ENCODE measurements around the gene FAM171A2. TPM values are rescaled to one million over a fixed set of nuclear protein-coding genes. Genes with fewer than 3 reads are reported as not detected.

The FAM171A2 gene
- polyA plus RNA-seq, 3 donors, result not detected

GRCh38 chr17:44380767-44381166 is 17.1 kb upstream of the FAM171A2 start:
- H3K4me1 ChIP-seq (ENCODE audit: control insufficient read depth in 1 of 2, insufficient read depth in 2 of 2, low read length in 2 of 2), result peaks cover 11 to 13% of the 10 kb centered on the region in 2 donors
- H3K27ac ChIP-seq (ENCODE audit: low read depth in 1 of 2, low read length in 2 of 2), result no peak overlapping the region
- no peaks in the 10 kb centered on the region for H3K79me2 ChIP-seq (ENCODE audit: insufficient read depth, low read length)
- peaks cover 1 to 22% of the 10 kb centered on the region in 2 donors for H3K27me3 ChIP-seq (ENCODE audit: control insufficient read depth in 2 of 2, insufficient read depth in 2 of 2, low read length in 2 of 2)
- H3K36me3 ChIP-seq (replicated peaks in 1 of 2; ENCODE audit: control insufficient read depth in 1 of 2, insufficient read depth in 2 of 2, low read length in 2 of 2), result no peaks in the 10 kb centered on the region
- no peak overlapping the region for H3K4me2 ChIP-seq (replicated peaks; ENCODE audit: extremely low read depth, low read length, poor library complexity, severe bottlenecking)
- Mint-ChIP-seq H3K4me3 (no peak overlapping the region), H3K9me3 (peaks cover 0 to 2% (median 0%) of the 10 kb centered on the region in 7 donors), H3K36me3 (no peaks in the 10 kb centered on the region), H3K27ac (peak overlapping the region in 1 of 7 donors; percentile 5), H3K4me1 (peaks cover 11% of the 10 kb centered on the region), H3K27me3 (ENCODE audit: low read depth in 3 of 3) (peaks cover 21 to 37% (median 28%) of the 10 kb centered on the region in 3 donors)
- H4K20me1 ChIP-seq (ENCODE audit: insufficient read depth, low read length), result no peaks in the 10 kb centered on the region
- no peak overlapping the region for H3K9ac ChIP-seq (ENCODE audit: insufficient read depth, low read length, poor library complexity, severe bottlenecking)
- no peak overlapping the region for H2AFZ ChIP-seq (ENCODE audit: insufficient read depth, low read depth, low read length, poor library complexity, severe bottlenecking)
- DNase-seq, result no peak
- intact Hi-C loops (cut with micrococcal nuclease), result no loop called here
- no peaks in the 10 kb centered on the region for H3K9me3 ChIP-seq (replicated peaks in 1 of 2; ENCODE audit: control insufficient read depth in 1 of 2, insufficient read depth in 1 of 2, low read length in 2 of 2)
- H3K4me3 ChIP-seq (replicated peaks in 1 of 3; ENCODE audit: low read depth in 2 of 3, low read length in 3 of 3), result no peak overlapping the region
- TF ChIP-seq, protein P1, sequence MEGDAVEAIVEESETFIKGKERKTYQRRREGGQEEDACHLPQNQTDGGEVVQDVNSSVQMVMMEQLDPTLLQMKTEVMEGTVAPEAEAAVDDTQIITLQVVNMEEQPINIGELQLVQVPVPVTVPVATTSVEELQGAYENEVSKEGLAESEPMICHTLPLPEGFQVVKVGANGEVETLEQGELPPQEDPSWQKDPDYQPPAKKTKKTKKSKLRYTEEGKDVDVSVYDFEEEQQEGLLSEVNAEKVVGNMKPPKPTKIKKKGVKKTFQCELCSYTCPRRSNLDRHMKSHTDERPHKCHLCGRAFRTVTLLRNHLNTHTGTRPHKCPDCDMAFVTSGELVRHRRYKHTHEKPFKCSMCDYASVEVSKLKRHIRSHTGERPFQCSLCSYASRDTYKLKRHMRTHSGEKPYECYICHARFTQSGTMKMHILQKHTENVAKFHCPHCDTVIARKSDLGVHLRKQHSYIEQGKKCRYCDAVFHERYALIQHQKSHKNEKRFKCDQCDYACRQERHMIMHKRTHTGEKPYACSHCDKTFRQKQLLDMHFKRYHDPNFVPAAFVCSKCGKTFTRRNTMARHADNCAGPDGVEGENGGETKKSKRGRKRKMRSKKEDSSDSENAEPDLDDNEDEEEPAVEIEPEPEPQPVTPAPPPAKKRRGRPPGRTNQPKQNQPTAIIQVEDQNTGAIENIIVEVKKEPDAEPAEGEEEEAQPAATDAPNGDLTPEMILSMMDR (IDR thresholded peaks at IDR 0.05), result no peak
- 93% methylated on average over 5 of the region's 9 CpGs for WGBS (ENCODE audit: insufficient coverage)

GRCh38 chr17:44379887-44380286 is 16.2 kb upstream of the FAM171A2 start:
- H3K27ac ChIP-seq (ENCODE audit: low read depth in 1 of 2, low read length in 2 of 2), result no peak overlapping the region

More at GRCh38 chr17:44379887-44380286, 16.2 kb upstream of the FAM171A2 start:
- peaks cover 4% of the 10 kb centered on the region for H3K4me1 Mint-ChIP-seq
- H3K27me3 ChIP-seq (ENCODE audit: control insufficient read depth in 2 of 2, insufficient read depth in 2 of 2, low read length in 2 of 2), result peaks cover 0 to 17% of the 10 kb centered on the region in 2 donors
- no peaks in the 10 kb centered on the region for H3K36me3 ChIP-seq (replicated peaks in 1 of 2; ENCODE audit: control insufficient read depth in 1 of 2, insufficient read depth in 2 of 2, low read length in 2 of 2)
- H3K27ac Mint-ChIP-seq, result no peak overlapping the region
- H3K9ac ChIP-seq (ENCODE audit: insufficient read depth, low read length, poor library complexity, severe bottlenecking), result no peak overlapping the region
- no peaks in the 10 kb centered on the region for H3K79me2 ChIP-seq (ENCODE audit: insufficient read depth, low read length)
- H3K9me3 ChIP-seq (replicated peaks in 1 of 2; ENCODE audit: control insufficient read depth in 1 of 2, insufficient read depth in 1 of 2, low read length in 2 of 2), result no peaks in the 10 kb centered on the region
- H3K36me3 Mint-ChIP-seq, result no peaks in the 10 kb centered on the region
- no peak for DNase-seq
- intact Hi-C loops (cut with micrococcal nuclease), result no loop called here
- TF ChIP-seq, protein P1 (IDR thresholded peaks at IDR 0.05), result no peak
- no peak overlapping the region for H3K4me2 ChIP-seq (replicated peaks; ENCODE audit: extremely low read depth, low read length, poor library complexity, severe bottlenecking)
- no peak overlapping the region for H3K4me3 ChIP-seq (replicated peaks in 1 of 3; ENCODE audit: low read depth in 2 of 3, low read length in 3 of 3)
- H2AFZ ChIP-seq (ENCODE audit: insufficient read depth, low read depth, low read length, poor library complexity, severe bottlenecking), result no peak overlapping the region
- WGBS (ENCODE audit: insufficient coverage), result 98% methylated on average over 9 of the region's 10 CpGs
- peaks cover 4 to 5% of the 10 kb centered on the region in 2 donors for H3K4me1 ChIP-seq (ENCODE audit: control insufficient read depth in 1 of 2, insufficient read depth in 2 of 2, low read length in 2 of 2)
- peaks cover 0 to 2% (median 0%) of the 10 kb centered on the region in 7 donors for H3K9me3 Mint-ChIP-seq
- peaks cover 20 to 35% (median 26%) of the 10 kb centered on the region in 3 donors for H3K27me3 Mint-ChIP-seq (ENCODE audit: low read depth in 3 of 3)
- no peak overlapping the region for H3K4me3 Mint-ChIP-seq
- no peaks in the 10 kb centered on the region for H4K20me1 ChIP-seq (ENCODE audit: insufficient read depth, low read length)

All from CD14-positive monocyte (primary cell).